Measurements from ENCODE around the gene DSG2.

DNA sequence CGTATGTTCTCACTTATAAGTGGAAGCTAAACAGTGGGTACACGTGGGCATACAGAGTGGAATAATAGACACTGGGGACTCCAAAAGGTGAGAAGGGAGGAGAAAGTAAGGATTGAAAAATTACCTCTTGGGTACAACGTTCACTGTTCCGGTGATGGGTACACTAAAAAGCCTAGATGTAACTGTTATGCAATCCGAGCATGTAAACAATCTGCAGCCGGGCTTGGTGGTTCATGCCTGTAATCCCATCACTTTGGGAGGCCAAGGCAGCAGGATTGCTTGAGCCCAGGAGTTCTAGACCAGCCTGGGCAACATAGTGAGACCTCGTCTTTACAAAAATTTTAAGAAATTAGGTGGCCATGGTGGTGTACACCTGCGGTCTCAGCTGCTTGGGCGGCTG is 60.6 kb downstream of the DSG2 start:
- TF ChIP-seq CTCF (IDR thresholded peaks at IDR 0.05) = no peak
- TF ChIP-seq EZH2 (IDR thresholded peaks at IDR 0.05) = no peak
